Endothelial cell (in vitro differentiated cells): ENCODE data around the gene SSBP3. TPM values are rescaled to one million over a fixed set of nuclear protein-coding genes. Genes with fewer than 3 reads are reported as not detected.
A peak's percentile ranks its signal among the peaks of the same experiment; 100 is the strongest.

ENCODE experiments used
- DNase-seq: peaks from one replicate; pipeline ENCODE4 v3.0.0; 2021; ENCODE audit warnings: low spot score
- H3K27ac Mint-ChIP-seq: one replicate; pipeline ENCODE4 v1.8.0; 2021; ENCODE audit warnings: mixed read lengths, inconsistent platforms; ENCODE audit not compliant: unreplicated experiment
- H3K27me3 Mint-ChIP-seq: one replicate; pipeline ENCODE4 v1.8.0; 2021; ENCODE audit warnings: mild to moderate bottlenecking, moderate library complexity, mixed read lengths, inconsistent platforms; ENCODE audit not compliant: unreplicated experiment
- H3K36me3 Mint-ChIP-seq: one replicate; pipeline ENCODE4 v1.8.0; 2021; ENCODE audit warnings: mild to moderate bottlenecking, low read depth, mixed read lengths, inconsistent platforms; ENCODE audit not compliant: unreplicated experiment
- H3K4me1 Mint-ChIP-seq: one replicate; pipeline ENCODE4 v1.8.0; 2021; ENCODE audit warnings: mild to moderate bottlenecking, mixed read lengths, inconsistent platforms; ENCODE audit not compliant: unreplicated experiment
- H3K4me3 Mint-ChIP-seq: one replicate; pipeline ENCODE4 v1.8.0; 2021; ENCODE audit warnings: mild to moderate bottlenecking, mixed read lengths, inconsistent platforms; ENCODE audit not compliant: unreplicated experiment
- H3K9me3 Mint-ChIP-seq: one replicate; pipeline ENCODE4 v1.8.0; 2021; ENCODE audit warnings: mixed read lengths, inconsistent platforms; ENCODE audit not compliant: unreplicated experiment
- total RNA-seq: library from RNA; stranded (reverse); fragmentation: NEBNext Ultra II Directional; extraction: Animal tissue kit (Norgen Biotek cat#: 25700); gene quantifications from one replicate; pipeline ENCODE4 v1.2.1, GENCODE V29; 2021; ENCODE audit not compliant: unreplicated experiment
- TF ChIP-seq, protein P1 (sequence below): fragments of 200-600 bp; sonication (generic); IDR thresholded peaks from one replicate; pipeline ENCODE4 v1.5.0; 2021; ENCODE audit warnings: antibody characterized with exemption; ENCODE audit not compliant: unreplicated experiment

The SSBP3 gene
- total RNA-seq, 1 donor from 2014 or later = 142 TPM

DNA sequence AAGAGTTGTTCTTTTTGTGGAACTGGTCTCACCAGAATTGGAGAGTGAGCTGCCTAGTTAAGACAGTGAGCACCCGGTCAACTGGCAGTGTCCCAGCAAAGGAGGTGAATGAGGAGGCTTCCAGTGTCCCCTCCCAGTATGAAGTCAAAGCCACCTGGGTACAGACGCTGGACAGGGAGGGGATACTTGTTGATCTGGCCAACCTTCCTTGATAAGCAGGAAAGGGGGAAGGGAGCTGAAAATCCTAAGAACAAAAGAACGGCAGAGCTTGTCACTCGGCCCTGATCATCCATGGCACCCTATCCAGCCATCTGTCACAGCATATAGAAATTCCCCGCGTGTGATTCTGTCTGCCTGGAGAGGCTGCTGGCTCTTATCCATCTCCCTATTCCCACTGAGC lies 91.5 kb downstream of the SSBP3 start:
- Mint-ChIP-seq H3K4me1 (peaks cover 55% of the 10 kb centered on the region), H3K27ac (peak overlapping the region; percentile 30), H3K4me3 (no peak overlapping the region), H3K27me3 (peaks cover 3% of the 10 kb centered on the region), H3K36me3 (peaks cover 4% of the 10 kb centered on the region), H3K9me3 (no peaks in the 10 kb centered on the region)
- no peak for DNase-seq
- TF ChIP-seq, protein P1, sequence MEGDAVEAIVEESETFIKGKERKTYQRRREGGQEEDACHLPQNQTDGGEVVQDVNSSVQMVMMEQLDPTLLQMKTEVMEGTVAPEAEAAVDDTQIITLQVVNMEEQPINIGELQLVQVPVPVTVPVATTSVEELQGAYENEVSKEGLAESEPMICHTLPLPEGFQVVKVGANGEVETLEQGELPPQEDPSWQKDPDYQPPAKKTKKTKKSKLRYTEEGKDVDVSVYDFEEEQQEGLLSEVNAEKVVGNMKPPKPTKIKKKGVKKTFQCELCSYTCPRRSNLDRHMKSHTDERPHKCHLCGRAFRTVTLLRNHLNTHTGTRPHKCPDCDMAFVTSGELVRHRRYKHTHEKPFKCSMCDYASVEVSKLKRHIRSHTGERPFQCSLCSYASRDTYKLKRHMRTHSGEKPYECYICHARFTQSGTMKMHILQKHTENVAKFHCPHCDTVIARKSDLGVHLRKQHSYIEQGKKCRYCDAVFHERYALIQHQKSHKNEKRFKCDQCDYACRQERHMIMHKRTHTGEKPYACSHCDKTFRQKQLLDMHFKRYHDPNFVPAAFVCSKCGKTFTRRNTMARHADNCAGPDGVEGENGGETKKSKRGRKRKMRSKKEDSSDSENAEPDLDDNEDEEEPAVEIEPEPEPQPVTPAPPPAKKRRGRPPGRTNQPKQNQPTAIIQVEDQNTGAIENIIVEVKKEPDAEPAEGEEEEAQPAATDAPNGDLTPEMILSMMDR = no peak

DNA sequence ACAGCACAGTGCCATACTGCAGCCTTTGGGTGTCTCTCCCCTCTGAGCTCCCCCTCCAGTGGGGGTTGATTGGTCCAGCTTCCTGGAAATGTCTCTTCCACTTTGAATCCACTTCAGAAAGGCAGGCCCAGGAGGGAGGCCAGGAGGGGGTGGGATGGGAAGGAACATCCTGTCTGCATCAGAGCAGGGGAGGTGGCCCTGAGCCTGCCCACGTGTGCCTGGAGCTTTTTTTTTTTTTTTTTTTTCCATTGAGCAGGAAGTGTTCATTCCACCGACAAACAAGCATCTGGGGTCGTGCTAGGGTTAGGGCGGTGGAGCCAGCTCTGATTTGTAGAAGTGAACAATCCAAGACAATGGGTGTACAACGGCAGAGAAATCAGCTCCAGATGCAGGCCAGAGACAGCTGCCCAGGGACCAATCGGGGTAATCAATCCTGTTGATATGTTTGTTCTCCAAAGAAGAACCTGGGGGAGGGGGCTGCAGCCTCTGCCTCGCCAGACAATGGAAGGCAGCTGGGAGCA lies 93.3 kb downstream of the SSBP3 start:
- peak overlapping the region; percentile 89 for H3K27ac Mint-ChIP-seq
- H3K36me3 Mint-ChIP-seq = peaks cover 4% of the 10 kb centered on the region
- no peaks in the 10 kb centered on the region for H3K9me3 Mint-ChIP-seq
- peak overlapping the region; percentile 25 for H3K4me3 Mint-ChIP-seq
- peak; percentile 65 for DNase-seq
- peaks cover 3% of the 10 kb centered on the region for H3K27me3 Mint-ChIP-seq
- peaks cover 55% of the 10 kb centered on the region for H3K4me1 Mint-ChIP-seq
- TF ChIP-seq, protein P1 = no peak

DNA sequence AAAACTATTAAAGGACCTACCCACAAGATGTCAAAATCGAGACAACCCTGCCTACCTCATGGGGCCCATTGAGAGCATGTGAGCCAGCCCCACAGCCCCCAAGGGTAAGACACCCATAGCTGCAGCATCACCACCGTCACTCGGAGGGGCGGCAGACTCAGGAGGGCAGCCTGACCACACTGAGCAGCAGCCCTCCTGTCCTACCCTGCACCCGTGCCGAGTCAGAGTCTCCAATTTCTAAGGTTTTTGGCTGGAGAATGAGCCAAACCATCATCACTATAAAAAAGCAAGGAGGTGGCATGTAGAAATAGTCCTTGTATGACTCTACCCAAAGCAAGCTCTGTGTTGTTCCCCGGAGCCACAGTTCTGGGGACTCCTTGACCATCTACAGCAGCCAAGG lies 94.7 kb downstream of the SSBP3 start:
- TF ChIP-seq, protein P1 = no peak
- peaks cover 61% of the 10 kb centered on the region for H3K4me1 Mint-ChIP-seq
- no peak overlapping the region for H3K4me3 Mint-ChIP-seq
- no peak for DNase-seq
- no peak overlapping the region for H3K27ac Mint-ChIP-seq
- H3K9me3 Mint-ChIP-seq = no peaks in the 10 kb centered on the region
- peaks cover 4% of the 10 kb centered on the region for H3K36me3 Mint-ChIP-seq
- peaks cover 3% of the 10 kb centered on the region for H3K27me3 Mint-ChIP-seq

DNA sequence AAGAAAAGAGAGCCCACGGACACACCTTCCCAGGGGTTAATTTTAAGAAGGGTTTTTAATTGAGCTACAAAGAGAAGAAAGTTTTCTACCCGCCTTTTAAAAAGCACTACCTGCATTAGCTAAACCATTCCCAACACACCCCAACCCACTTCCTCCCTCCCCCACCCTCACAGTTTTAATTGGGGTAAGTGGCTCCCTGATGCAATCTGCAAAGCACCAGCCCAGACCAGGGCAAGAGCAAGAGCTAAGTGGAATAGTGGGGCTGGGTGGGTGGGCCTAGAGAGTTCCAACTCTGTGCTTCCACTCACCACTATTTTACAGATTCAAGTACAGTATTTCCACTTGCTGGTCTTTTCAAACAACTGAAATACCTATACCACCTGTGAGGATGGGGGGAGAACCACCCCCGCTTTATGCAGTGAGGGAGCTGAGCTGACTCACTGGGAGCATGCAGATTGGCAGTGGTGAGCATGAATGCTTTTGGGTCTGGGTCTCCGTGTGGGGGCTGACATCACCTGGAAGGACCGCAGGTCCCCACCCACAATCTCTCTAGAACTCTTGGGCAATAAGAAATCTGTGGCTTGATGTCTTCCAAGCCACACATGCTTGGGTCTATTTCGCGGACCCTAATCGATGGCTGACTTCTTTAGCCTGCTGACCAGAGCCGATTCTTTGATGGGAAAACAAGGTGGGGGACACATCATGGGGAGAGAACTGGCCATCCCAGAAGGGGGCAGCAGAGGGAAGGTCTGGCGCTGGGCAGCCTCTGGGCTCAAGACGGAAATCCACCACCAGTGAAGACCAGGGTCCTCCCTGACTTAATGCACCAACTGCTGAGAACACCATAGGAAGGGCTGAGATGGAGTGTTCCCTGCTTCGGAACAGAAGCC lies 95.5 kb downstream of the SSBP3 start:
- no peaks in the 10 kb centered on the region for H3K9me3 Mint-ChIP-seq

More for the DNA sequence above, 95.5 kb downstream of the SSBP3 start:
- TF ChIP-seq, protein P1 = peak; percentile 71
- DNase-seq = peak; percentile 86
- Mint-ChIP-seq H3K36me3 (peaks cover 4% of the 10 kb centered on the region), H3K4me3 (peak overlapping the region; percentile 13), H3K4me1 (peaks cover 68% of the 10 kb centered on the region), H3K27ac (no peak overlapping the region), H3K27me3 (peaks cover 3% of the 10 kb centered on the region)
